ENCODE data around the gene SURF6. TPM values are rescaled to one million over a fixed set of nuclear protein-coding genes. Genes with fewer than 3 reads are reported as not detected.
"Not testable (repeated sequence)": the region's sequence is repeated elsewhere in the genome, so short reads cannot be mapped to it uniquely, and the experiment has no call there.

SURF6 gene
- total RNA-seq, 2 experiments from 2014 or later = 14.2 to 17.3 TPM

- H3K27ac Mint-ChIP-seq = no peak overlapping the region
- ChIA-PET POLR2A (no interaction called here), CTCF (no interaction called here)
- no peaks in the 10 kb centered on the region for H3K4me1 Mint-ChIP-seq
- H3K4me3 Mint-ChIP-seq = no peak overlapping the region
- DNase-seq = no peak
- no peaks in the 10 kb centered on the region for H3K36me3 Mint-ChIP-seq (ENCODE audit: low read depth)
- no peaks in the 10 kb centered on the region for H3K27me3 Mint-ChIP-seq
- no peaks in the 10 kb centered on the region for H3K9me3 Mint-ChIP-seq
Measured at GRCh38 chr9:133309608-133310007, 26.4 kb downstream of the SURF6 start.

- H3K9me3 Mint-ChIP-seq = no peaks in the 10 kb centered on the region
- H3K36me3 Mint-ChIP-seq (ENCODE audit: low read depth) = no peaks in the 10 kb centered on the region
- no peak overlapping the region for H3K4me3 Mint-ChIP-seq
- H3K27ac Mint-ChIP-seq = no peak overlapping the region
- no peaks in the 10 kb centered on the region for H3K4me1 Mint-ChIP-seq
- POLR2A ChIA-PET = no interaction called here
- no peak for DNase-seq
- no peaks in the 10 kb centered on the region for H3K27me3 Mint-ChIP-seq
- CTCF ChIA-PET = no interaction called here
Measured at GRCh38 chr9:133307301-133307700, 28.7 kb downstream of the SURF6 start.

- ChIA-PET POLR2A (no interaction called here), CTCF (no interaction called here)
- H3K9me3 Mint-ChIP-seq = no peaks in the 10 kb centered on the region
- H3K27ac Mint-ChIP-seq = no peak overlapping the region
- no peaks in the 10 kb centered on the region for H3K36me3 Mint-ChIP-seq (ENCODE audit: low read depth)
- DNase-seq = no peak
- no peaks in the 10 kb centered on the region for H3K4me1 Mint-ChIP-seq
- H3K27me3 Mint-ChIP-seq = no peaks in the 10 kb centered on the region
- H3K4me3 Mint-ChIP-seq = no peak overlapping the region
Measured at GRCh38 chr9:133306242-133307204, 29.5 kb downstream of the SURF6 start.

- H3K27ac Mint-ChIP-seq = no peak overlapping the region
Measured at GRCh38 chr9:133305731-133306130, 30.3 kb downstream of the SURF6 start.

GRCh38 chr9:133304477-133305377 is 31.3 kb downstream of the SURF6 start:
- ChIA-PET CTCF (no interaction called here), POLR2A (no interaction called here)
- no peaks in the 10 kb centered on the region for H3K36me3 Mint-ChIP-seq (ENCODE audit: low read depth)
- H3K27ac Mint-ChIP-seq = no peak overlapping the region
- no peaks in the 10 kb centered on the region for H3K4me1 Mint-ChIP-seq
- no peak overlapping the region for H3K4me3 Mint-ChIP-seq
- DNase-seq = no peak
- H3K27me3 Mint-ChIP-seq = no peaks in the 10 kb centered on the region
- no peaks in the 10 kb centered on the region for H3K9me3 Mint-ChIP-seq

More at GRCh38 chr9:133305731-133306130, 30.3 kb downstream of the SURF6 start:
- H3K4me1 Mint-ChIP-seq = no peaks in the 10 kb centered on the region
- H3K9me3 Mint-ChIP-seq = no peaks in the 10 kb centered on the region
- DNase-seq = no peak
- H3K27me3 Mint-ChIP-seq = no peaks in the 10 kb centered on the region
- H3K36me3 Mint-ChIP-seq (ENCODE audit: low read depth) = no peaks in the 10 kb centered on the region
- ChIA-PET POLR2A (no interaction called here), CTCF (no interaction called here)
- no peak overlapping the region for H3K4me3 Mint-ChIP-seq

- H3K4me3 Mint-ChIP-seq = no peak overlapping the region
- no peaks in the 10 kb centered on the region for H3K36me3 Mint-ChIP-seq (ENCODE audit: low read depth)
- no peaks in the 10 kb centered on the region for H3K9me3 Mint-ChIP-seq
- POLR2A ChIA-PET = no interaction called here
- no peak for DNase-seq
- H3K4me1 Mint-ChIP-seq = no peaks in the 10 kb centered on the region
- CTCF ChIA-PET = no interaction called here
- no peaks in the 10 kb centered on the region for H3K27me3 Mint-ChIP-seq
- H3K27ac Mint-ChIP-seq = no peak overlapping the region
Measured at GRCh38 chr9:133304158-133304470, 31.9 kb downstream of the SURF6 start.

GRCh38 chr9:133303266-133304157 is 32.5 kb downstream of the SURF6 start:
- Mint-ChIP-seq H3K36me3 (ENCODE audit: low read depth) (no peaks in the 10 kb centered on the region), H3K9me3 (no peaks in the 10 kb centered on the region), H3K27ac (no peak overlapping the region), H3K4me1 (no peaks in the 10 kb centered on the region), H3K4me3 (no peak overlapping the region), H3K27me3 (no peaks in the 10 kb centered on the region)
- no peak for DNase-seq
- ChIA-PET CTCF (no interaction called here), POLR2A (no interaction called here)

GRCh38 chr9:133301253-133302230 is 34.4 kb downstream of the SURF6 start:
- POLR2A ChIA-PET = no interaction called here
- H3K27me3 Mint-ChIP-seq = peaks cover 6% of the 10 kb centered on the region
- CTCF ChIA-PET = interaction anchor here (0.5 kb wide), 1 partner anchor 757 kb away, joined by 3 read pairs; no protein-coding TSS in a partner anchor
- H3K4me1 Mint-ChIP-seq = no peaks in the 10 kb centered on the region
- no peak for DNase-seq
- H3K9me3 Mint-ChIP-seq = no peaks in the 10 kb centered on the region
- H3K36me3 Mint-ChIP-seq (ENCODE audit: low read depth) = no peaks in the 10 kb centered on the region
- H3K27ac Mint-ChIP-seq = no peak overlapping the region
- H3K4me3 Mint-ChIP-seq = no peak overlapping the region

- H3K27me3 Mint-ChIP-seq; CTCF ChIA-PET; H3K36me3 Mint-ChIP-seq (ENCODE audit: low read depth); H3K9me3 Mint-ChIP-seq; POLR2A ChIA-PET; H3K27ac Mint-ChIP-seq; DNase-seq; H3K4me1 Mint-ChIP-seq; H3K4me3 Mint-ChIP-seq: not testable (repeated sequence)
Measured at GRCh38 chr9:133299996-133300395, 36.0 kb downstream of the SURF6 start.

- Mint-ChIP-seq H3K9me3 (peaks cover 20% of the 10 kb centered on the region), H3K27me3 (peaks cover 23% of the 10 kb centered on the region), H3K4me3 (no peak overlapping the region), H3K4me1 (no peaks in the 10 kb centered on the region), H3K36me3 (ENCODE audit: low read depth) (no peaks in the 10 kb centered on the region), H3K27ac (no peak overlapping the region)
- no peak for DNase-seq
- POLR2A ChIA-PET = no interaction called here
- CTCF ChIA-PET = interaction anchor here (1.5 kb wide), 1 partner anchor 55 kb away, joined by 3 read pairs; no protein-coding TSS in a partner anchor
Measured at GRCh38 chr9:133294257-133294656, 41.7 kb downstream of the SURF6 start.

- no peak overlapping the region for H3K27ac Mint-ChIP-seq
- H3K9me3 Mint-ChIP-seq = peaks cover 26% of the 10 kb centered on the region
- ChIA-PET CTCF (no interaction called here), POLR2A (no interaction called here)
- DNase-seq = no peak
- no peaks in the 10 kb centered on the region for H3K36me3 Mint-ChIP-seq (ENCODE audit: low read depth)
- H3K4me1 Mint-ChIP-seq = no peaks in the 10 kb centered on the region
- no peak overlapping the region for H3K4me3 Mint-ChIP-seq
- peaks cover 19% of the 10 kb centered on the region for H3K27me3 Mint-ChIP-seq
Measured at GRCh38 chr9:133290751-133291302, 45.2 kb downstream of the SURF6 start.

- CTCF ChIA-PET = no interaction called here
- no peak overlapping the region for H3K4me3 Mint-ChIP-seq
Measured at GRCh38 chr9:133286523-133286922, 49.5 kb downstream of the SURF6 start.

More at GRCh38 chr9:133286523-133286922, 49.5 kb downstream of the SURF6 start:
- H3K9me3 Mint-ChIP-seq = peaks cover 18% of the 10 kb centered on the region
- no peak overlapping the region for H3K27ac Mint-ChIP-seq
- H3K36me3 Mint-ChIP-seq (ENCODE audit: low read depth) = no peaks in the 10 kb centered on the region
- no peak for DNase-seq
- POLR2A ChIA-PET = no interaction called here
- peaks cover 11% of the 10 kb centered on the region for H3K27me3 Mint-ChIP-seq
- no peaks in the 10 kb centered on the region for H3K4me1 Mint-ChIP-seq

Data from activated CD4-positive, alpha-beta T cell treated with anti-CD3 and anti-CD28 coated beads, Interleukin-2, amount 10 ng/mL, durations not matched to agents 7 days and 5 days (primary cell).